Ovary (tissue), 3 donors: ENCODE measurements around the gene GNL3.

ENCODE experiments used
- POLR2A ChIP-seq: fragments of 450-650 bp; IDR thresholded peaks from one replicate; pipeline ENCODE4 v1.6.1; 2017; ENCODE audit warnings: antibody characterized with exemption, mild to moderate bottlenecking, moderate library complexity
- TF ChIP-seq, protein P1 (sequence below), 3 donors: fragments of 450-650 bp in 2 of 3; fragments of 200-600 bp in 1 of 3; IDR thresholded peaks; one replicate each; pipeline versions ENCODE4 v1.5.1 to v1.8.0; 2016 to 2022; ENCODE audit warnings: antibody characterized with exemption in 3 of 3, mild to moderate bottlenecking in 1 of 3
- donor health status: DM: no; HTN: no; CAD: no.

DNA sequence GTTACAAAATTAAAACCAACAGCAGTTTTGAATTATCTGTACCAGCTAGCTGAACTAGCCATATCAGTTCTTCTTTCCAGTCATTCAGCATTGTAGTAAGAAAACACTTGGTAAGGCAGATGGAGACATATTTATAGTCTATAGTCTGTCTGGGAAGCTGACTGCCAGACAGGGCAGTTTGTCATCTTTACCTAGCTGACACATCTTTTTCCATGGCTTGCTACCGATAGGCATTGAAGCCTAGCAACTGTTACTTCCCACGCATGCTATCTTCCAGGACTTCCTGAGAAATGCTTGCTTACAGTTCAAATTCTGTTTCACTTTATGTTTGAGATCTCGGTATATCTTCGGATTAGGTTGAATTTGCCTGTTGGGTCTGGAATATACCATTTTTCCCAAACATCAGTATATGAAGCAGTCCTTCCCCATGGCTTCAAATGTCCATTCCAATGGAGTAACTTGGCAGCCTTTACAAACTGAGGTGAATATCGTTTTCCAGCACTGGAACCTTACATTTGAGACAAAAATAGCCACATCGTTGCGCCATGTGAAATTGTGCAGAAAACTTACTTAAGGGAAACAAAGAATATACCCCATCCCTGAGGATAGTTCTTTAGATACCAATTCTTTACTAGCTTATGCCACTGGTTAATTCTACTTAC, 8.8 kb downstream of the GNL3 start:
- TF ChIP-seq, protein P1, sequence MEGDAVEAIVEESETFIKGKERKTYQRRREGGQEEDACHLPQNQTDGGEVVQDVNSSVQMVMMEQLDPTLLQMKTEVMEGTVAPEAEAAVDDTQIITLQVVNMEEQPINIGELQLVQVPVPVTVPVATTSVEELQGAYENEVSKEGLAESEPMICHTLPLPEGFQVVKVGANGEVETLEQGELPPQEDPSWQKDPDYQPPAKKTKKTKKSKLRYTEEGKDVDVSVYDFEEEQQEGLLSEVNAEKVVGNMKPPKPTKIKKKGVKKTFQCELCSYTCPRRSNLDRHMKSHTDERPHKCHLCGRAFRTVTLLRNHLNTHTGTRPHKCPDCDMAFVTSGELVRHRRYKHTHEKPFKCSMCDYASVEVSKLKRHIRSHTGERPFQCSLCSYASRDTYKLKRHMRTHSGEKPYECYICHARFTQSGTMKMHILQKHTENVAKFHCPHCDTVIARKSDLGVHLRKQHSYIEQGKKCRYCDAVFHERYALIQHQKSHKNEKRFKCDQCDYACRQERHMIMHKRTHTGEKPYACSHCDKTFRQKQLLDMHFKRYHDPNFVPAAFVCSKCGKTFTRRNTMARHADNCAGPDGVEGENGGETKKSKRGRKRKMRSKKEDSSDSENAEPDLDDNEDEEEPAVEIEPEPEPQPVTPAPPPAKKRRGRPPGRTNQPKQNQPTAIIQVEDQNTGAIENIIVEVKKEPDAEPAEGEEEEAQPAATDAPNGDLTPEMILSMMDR (IDR thresholded peaks at IDR 0.05) = no peak
- TF ChIP-seq POLR2A = no peak
